GM12878 (cell line): ENCODE results near the gene PPP1R10. TPM values are rescaled to one million over a fixed set of nuclear protein-coding genes. Genes with fewer than 3 reads are reported as not detected.

ENCODE experiments used
- ASH2L ChIP-seq: fragments of 300-600, 200-600 bp; sonication (generic); IDR thresholded peaks from 2 replicates; pipeline ENCODE4 v1.6.1; 2017; ENCODE audit warnings: low read depth, mild to moderate bottlenecking, borderline replicate concordance
- BRCA1 ChIP-seq: IDR thresholded peaks from 2 replicates; pipeline ENCODE4 v1.6.1; 2011; ENCODE audit warnings: low read depth, low read length, improper control_type of control experiment
- CBFB ChIP-seq: IDR thresholded peaks from 2 replicates; pipeline ENCODE4 v1.6.1; 2016; ENCODE audit warnings: antibody characterized with exemption, low read depth
- EGR1 ChIP-seq, 2 experiments: IDR thresholded peaks; 1 replicate in 1 of 2; 2 replicates in 1 of 2; pipeline ENCODE4 v1.6.1; 2011 to 2012; ENCODE audit warnings: low read depth in 2 of 2, low read length in 2 of 2, borderline replicate concordance in 1 of 2, mild to moderate bottlenecking in 1 of 2, moderate library complexity in 1 of 2
- ELK1 ChIP-seq: IDR thresholded peaks from 2 replicates; pipeline ENCODE4 v1.6.1; 2012; ENCODE audit warnings: low read depth, low read length, improper control_type of control experiment
- EZH2 ChIP-seq: IDR thresholded peaks from 2 replicates; pipeline ENCODE4 v1.6.1; 2012; ENCODE audit warnings: low read depth, mild to moderate bottlenecking, control low read depth, inconsistent platforms, low read length, borderline replicate concordance; ENCODE audit not compliant: control insufficient read depth
- FOS ChIP-seq: IDR thresholded peaks from 3 replicates; pipeline ENCODE4 v1.6.1; 2011; ENCODE audit warnings: borderline replicate concordance; ENCODE audit not compliant: insufficient read length; ENCODE audit errors: extremely low read depth
- HCFC1 ChIP-seq: fragments of 150-350 bp; IDR thresholded peaks from 2 replicates; pipeline ENCODE4 v1.6.1; 2014; ENCODE audit warnings: low read length
- HDAC2 ChIP-seq: fragments of 200-600 bp; sonication (generic); IDR thresholded peaks from 2 replicates; pipeline ENCODE4 v1.6.1; 2017
- HDGF ChIP-seq: fragments of 450-650 bp; IDR thresholded peaks from 2 replicates; pipeline ENCODE4 v1.6.1; 2016; ENCODE audit warnings: antibody characterized with exemption
- IKZF2 ChIP-seq, 2 experiments: fragments of 450-650 bp; IDR thresholded peaks; 2 replicates each; pipeline ENCODE4 v1.6.1; 2017; ENCODE audit warnings: mild to moderate bottlenecking in 2 of 2, moderate library complexity in 2 of 2
- MEF2B ChIP-seq: fragments of 450-650 bp; IDR thresholded peaks from 2 replicates; pipeline ENCODE4 v1.6.1; 2018; ENCODE audit warnings: mild to moderate bottlenecking, moderate library complexity; ENCODE audit not compliant: partially characterized antibody, poor library complexity, severe bottlenecking
- MTA3 ChIP-seq: IDR thresholded peaks from 2 replicates; pipeline ENCODE4 v1.6.1; 2012; ENCODE audit warnings: low read length, inconsistent platforms, borderline replicate concordance
- MXI1 ChIP-seq: fragments of 150-350 bp; IDR thresholded peaks from 2 replicates; pipeline ENCODE4 v1.6.1; 2011; ENCODE audit warnings: low read depth, mild to moderate bottlenecking, inconsistent platforms, low read length, improper control_type of control experiment
- PAX5 ChIP-seq: IDR thresholded peaks from 2 replicates; pipeline ENCODE4 v1.6.1; 2011; ENCODE audit warnings: low read depth, low read length, borderline replicate concordance
- SMAD5 ChIP-seq: IDR thresholded peaks from 2 replicates; pipeline ENCODE4 v1.6.1; 2016; ENCODE audit warnings: antibody characterized with exemption, low read depth
- SREBF2 ChIP-seq: IDR thresholded peaks from 2 replicates; pipeline ENCODE4 v1.6.1; 2012; ENCODE audit warnings: mild to moderate bottlenecking, low read length
- SUZ12 ChIP-seq: fragments of 200-600 bp; sonication (generic); IDR thresholded peaks from one replicate; pipeline ENCODE4 v1.6.1; 2018; ENCODE audit warnings: antibody characterized with exemption, mild to moderate bottlenecking; ENCODE audit not compliant: unreplicated experiment
- TAF1 ChIP-seq: IDR thresholded peaks from 2 replicates; pipeline ENCODE4 v1.6.1; 2011; ENCODE audit warnings: mild to moderate bottlenecking, low read depth, low read length, borderline replicate concordance
- TARDBP ChIP-seq: IDR thresholded peaks from 2 replicates; pipeline ENCODE4 v1.6.1; 2016; ENCODE audit warnings: borderline replicate concordance
- TBL1XR1 ChIP-seq: IDR thresholded peaks from 2 replicates; pipeline ENCODE4 v1.6.1; 2012; ENCODE audit warnings: low read depth, low read length, improper control_type of control experiment
- ZNF207 ChIP-seq: fragments of 450-650 bp; IDR thresholded peaks from 2 replicates; pipeline ENCODE4 v1.6.1; 2014; ENCODE audit warnings: antibody characterized with exemption, mild to moderate bottlenecking, borderline replicate concordance
- ZNF622 ChIP-seq: fragments of 450-650 bp; IDR thresholded peaks from 2 replicates; pipeline ENCODE4 v1.6.1; 2017; ENCODE audit warnings: mild to moderate bottlenecking, inconsistent platforms
- polyA plus RNA-seq, 11 experiments: library from polyadenylated mRNA; depleted of rRNA in 4 of 11; unstranded in 6 of 11; stranded (reverse) in 5 of 11; fragments of >200 nt; fragmentation: Nextera tagmentation in 4 of 11; fragmentation: Illumina TruSeq in 1 of 11; extraction: Ambion mirVana in 4 of 11; extraction: Trizol in 1 of 11; gene quantifications; 1 replicate in 1 of 11; 2 replicates in 10 of 11; pipeline versions ENCODE4 v1.2.1 to v1.2.3, GENCODE V29; 2011 to 2016; ENCODE audit warnings: inconsistent platforms in 2 of 11, missing spikeins in 2 of 11, low read depth in 1 of 11
- total RNA-seq, 4 experiments: library from RNA; depleted of rRNA in 3 of 4; stranded (reverse); fragments of >200 nt in 3 of 4; fragmentation: Illumina TruSeq in 1 of 4; extraction: Trizol in 1 of 4; gene quantifications; 2 replicates each; pipeline versions ENCODE4 v1.2.1 to v1.2.3, GENCODE V29; 2013 to 2021
- TF ChIP-seq, protein P1 (sequence below): IDR thresholded peaks from 2 replicates; pipeline ENCODE4 v1.6.1; 2011; ENCODE audit warnings: borderline replicate concordance, low read depth, mild to moderate bottlenecking, moderate library complexity, low read length; ENCODE audit not compliant: insufficient read depth, poor library complexity, severe bottlenecking
- TF ChIP-seq, protein P2 (sequence below): fragments of 150-350 bp; IDR thresholded peaks from 2 replicates; pipeline ENCODE4 v1.6.1; 2014; ENCODE audit warnings: mild to moderate bottlenecking, low read depth, low read length
- TF ChIP-seq, protein P3 (sequence below): IDR thresholded peaks from 2 replicates; pipeline ENCODE4 v1.6.1; 2011; ENCODE audit warnings: mild to moderate bottlenecking, low read depth, low read length, moderate library complexity; ENCODE audit not compliant: insufficient replicate concordance

PPP1R10 gene
- total and polyA plus RNA-seq, 10 of the 15 experiments (the other 5 are each of a cell fraction or from before 2014, with no cell fraction given): 11.3 to 83.8 (median 41.2) TPM

- TF ChIP-seq, protein P1, sequence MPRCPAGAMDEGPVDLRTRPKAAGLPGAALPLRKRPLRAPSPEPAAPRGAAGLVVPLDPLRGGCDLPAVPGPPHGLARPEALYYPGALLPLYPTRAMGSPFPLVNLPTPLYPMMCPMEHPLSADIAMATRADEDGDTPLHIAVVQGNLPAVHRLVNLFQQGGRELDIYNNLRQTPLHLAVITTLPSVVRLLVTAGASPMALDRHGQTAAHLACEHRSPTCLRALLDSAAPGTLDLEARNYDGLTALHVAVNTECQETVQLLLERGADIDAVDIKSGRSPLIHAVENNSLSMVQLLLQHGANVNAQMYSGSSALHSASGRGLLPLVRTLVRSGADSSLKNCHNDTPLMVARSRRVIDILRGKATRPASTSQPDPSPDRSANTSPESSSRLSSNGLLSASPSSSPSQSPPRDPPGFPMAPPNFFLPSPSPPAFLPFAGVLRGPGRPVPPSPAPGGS: peak; percentile 59
- peak; percentile 80; the same call in 1 of the 2 replicates for TF ChIP-seq TAF1
- TF ChIP-seq HDAC2: no peak
- TF ChIP-seq, protein P2, sequence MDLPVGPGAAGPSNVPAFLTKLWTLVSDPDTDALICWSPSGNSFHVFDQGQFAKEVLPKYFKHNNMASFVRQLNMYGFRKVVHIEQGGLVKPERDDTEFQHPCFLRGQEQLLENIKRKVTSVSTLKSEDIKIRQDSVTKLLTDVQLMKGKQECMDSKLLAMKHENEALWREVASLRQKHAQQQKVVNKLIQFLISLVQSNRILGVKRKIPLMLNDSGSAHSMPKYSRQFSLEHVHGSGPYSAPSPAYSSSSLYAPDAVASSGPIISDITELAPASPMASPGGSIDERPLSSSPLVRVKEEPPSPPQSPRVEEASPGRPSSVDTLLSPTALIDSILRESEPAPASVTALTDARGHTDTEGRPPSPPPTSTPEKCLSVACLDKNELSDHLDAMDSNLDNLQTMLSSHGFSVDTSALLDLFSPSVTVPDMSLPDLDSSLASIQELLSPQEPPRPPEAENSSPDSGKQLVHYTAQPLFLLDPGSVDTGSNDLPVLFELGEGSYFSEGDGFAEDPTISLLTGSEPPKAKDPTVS: 0 out of 2 replicates have a peak, but pooled peaks have one; percentile 24
- peak; percentile 27 to 51; a peak in 1 of 4 replicates for TF ChIP-seq IKZF2 (IDR thresholded peaks at IDR 0.05)
- peak; percentile 94 for TF ChIP-seq SMAD5
- TF ChIP-seq HCFC1: peak; percentile 56; the same call in 1 of the 2 replicates
- TF ChIP-seq EZH2: no peak
- TF ChIP-seq ELK1: peak; percentile 83
- TF ChIP-seq TBL1XR1: no peak
- no peak for TF ChIP-seq MTA3
- TF ChIP-seq BRCA1: no peak
- peak; percentile 53; the same call in 1 of the 2 replicates for TF ChIP-seq SREBF2
- TF ChIP-seq HDGF: peak; percentile 97
- peak; percentile 97 for TF ChIP-seq MXI1
- TF ChIP-seq CBFB: no peak; the same call in 1 of the 2 replicates
- TF ChIP-seq MEF2B: no peak
- TF ChIP-seq SUZ12: no peak
- TF ChIP-seq ZNF207: no peak; the same call in 1 of the 2 replicates
- TF ChIP-seq EGR1 (IDR thresholded peaks at IDR 0.05; ENCODE audit: borderline replicate concordance in 1 of 2, low read depth in 2 of 2, low read length in 2 of 2): peak in 1 of 2 experiments; percentile 65; a peak in 1 of 3 replicates
- TF ChIP-seq ASH2L: 0 out of 2 replicates have a peak, but pooled peaks have one; percentile 88
- TF ChIP-seq, protein P3, sequence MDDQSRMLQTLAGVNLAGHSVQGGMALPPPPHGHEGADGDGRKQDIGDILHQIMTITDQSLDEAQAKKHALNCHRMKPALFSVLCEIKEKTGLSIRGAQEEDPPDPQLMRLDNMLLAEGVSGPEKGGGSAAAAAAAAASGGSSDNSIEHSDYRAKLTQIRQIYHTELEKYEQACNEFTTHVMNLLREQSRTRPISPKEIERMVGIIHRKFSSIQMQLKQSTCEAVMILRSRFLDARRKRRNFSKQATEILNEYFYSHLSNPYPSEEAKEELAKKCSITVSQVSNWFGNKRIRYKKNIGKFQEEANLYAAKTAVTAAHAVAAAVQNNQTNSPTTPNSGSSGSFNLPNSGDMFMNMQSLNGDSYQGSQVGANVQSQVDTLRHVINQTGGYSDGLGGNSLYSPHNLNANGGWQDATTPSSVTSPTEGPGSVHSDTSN: no peak
- no peak; the same call in 1 of the 2 replicates for TF ChIP-seq PAX5
- no peak for TF ChIP-seq FOS
- TF ChIP-seq TARDBP: no peak
- no peak for TF ChIP-seq ZNF622
These were observed 45.8 kb downstream of the PPP1R10 start, which contains the start of gene ABCF1 (continued) for GRCh38 chr6:30571075-30571761.
